ENCODE measurements around the gene SF3B1. TPM values are rescaled to one million over a fixed set of nuclear protein-coding genes. Genes with fewer than 3 reads are reported as not detected.

SF3B1 gene
- total and polyA plus RNA-seq, 10 of the 15 experiments (the other 5 are each of a cell fraction or from before 2014, with no cell fraction given), result 163 to 565 (median 239) TPM

- Histone ChIP-seq H3K4me1 (ENCODE audit: control insufficient read depth, insufficient read depth, low read length) (no peaks in the 10 kb centered on the region), H3K27ac (ENCODE audit: control insufficient read depth, insufficient read depth) (no peak overlapping the region), H3K9me3 (replicated peaks; ENCODE audit: control insufficient read depth, insufficient read depth, low read length) (no peaks in the 10 kb centered on the region; the same call in 2 of the 3 replicates), H3K27me3 (replicated peaks in 1 of 2; ENCODE audit: control insufficient read depth in 2 of 2, insufficient read depth in 2 of 2, low read length in 1 of 2) (no peaks in the 10 kb centered on the region), H3K36me3 (ENCODE audit: control insufficient read depth in 2 of 2, insufficient read depth in 2 of 2, low read length in 1 of 2) (no peaks in the 10 kb centered on the region), H4K20me1 (ENCODE audit: control insufficient read depth, insufficient read depth) (no peaks in the 10 kb centered on the region), H2AFZ (ENCODE audit: control insufficient read depth, low read depth, low read length) (no peak overlapping the region), H3K79me2 (ENCODE audit: control insufficient read depth, insufficient read depth, low read length) (no peaks in the 10 kb centered on the region), H3K9ac (ENCODE audit: control insufficient read depth, insufficient read depth, low read length) (no peak overlapping the region), H3K4me2 (ENCODE audit: control insufficient read depth, insufficient read depth) (no peak overlapping the region), H3K4me3 (no peak overlapping the region)
- FAIRE-seq (no peak), DNase-seq (ENCODE audit: low read depth, low spot score) (no peak), ATAC-seq (no peak)
- no TSS peak for BruUV-seq (replicated peaks)
- intact Hi-C loops (cut with micrococcal nuclease; ENCODE audit: unreplicated experiment) (loop anchor here (5.0 kb wide), 1 partner anchor 37 kb away; no protein-coding TSS in a partner anchor), in situ Hi-C loops (cut with MboI) (no loop called here)
- TF ChIP-seq NR2F1 (conservative IDR thresholded peaks at IDR 0.05) (no peak), SREBF1 (IDR thresholded peaks at IDR 0.05; ENCODE audit: low read length) (no peak), IRF4 (IDR thresholded peaks at IDR 0.05; ENCODE audit: low read depth, low read length) (no peak), GABPA (IDR thresholded peaks at IDR 0.05; ENCODE audit: low read depth) (no peak), DPF2 (IDR thresholded peaks at IDR 0.05) (no peak), PAX8 (IDR thresholded peaks at IDR 0.05) (no peak), NR2C1 (IDR thresholded peaks at IDR 0.05) (no peak), SP1 (IDR thresholded peaks at IDR 0.05; ENCODE audit: low read depth, low read length) (no peak), ZBTB40 (IDR thresholded peaks at IDR 0.05; ENCODE audit: borderline replicate concordance) (no peak), PAX5 (IDR thresholded peaks at IDR 0.05; ENCODE audit: borderline replicate concordance, low read depth, low read length) (no peak), SIX5 (IDR thresholded peaks at IDR 0.05; ENCODE audit: low read depth, low read length, severe bottlenecking) (no peak), RBBP5 (conservative IDR thresholded peaks at IDR 0.05) (no peak), EZH2 (IDR thresholded peaks at IDR 0.05; ENCODE audit: borderline replicate concordance, control insufficient read depth, low read depth, low read length) (no peak), KLF5 (IDR thresholded peaks at IDR 0.05; ENCODE audit: partially characterized antibody) (no peak), RAD51 (IDR thresholded peaks at IDR 0.05) (no peak), SREBF2 (IDR thresholded peaks at IDR 0.05; ENCODE audit: low read length) (no peak), TCF12 (IDR thresholded peaks at IDR 0.05; ENCODE audit: low read depth, low read length) (no peak)
- TF ChIP-seq, protein P1, sequence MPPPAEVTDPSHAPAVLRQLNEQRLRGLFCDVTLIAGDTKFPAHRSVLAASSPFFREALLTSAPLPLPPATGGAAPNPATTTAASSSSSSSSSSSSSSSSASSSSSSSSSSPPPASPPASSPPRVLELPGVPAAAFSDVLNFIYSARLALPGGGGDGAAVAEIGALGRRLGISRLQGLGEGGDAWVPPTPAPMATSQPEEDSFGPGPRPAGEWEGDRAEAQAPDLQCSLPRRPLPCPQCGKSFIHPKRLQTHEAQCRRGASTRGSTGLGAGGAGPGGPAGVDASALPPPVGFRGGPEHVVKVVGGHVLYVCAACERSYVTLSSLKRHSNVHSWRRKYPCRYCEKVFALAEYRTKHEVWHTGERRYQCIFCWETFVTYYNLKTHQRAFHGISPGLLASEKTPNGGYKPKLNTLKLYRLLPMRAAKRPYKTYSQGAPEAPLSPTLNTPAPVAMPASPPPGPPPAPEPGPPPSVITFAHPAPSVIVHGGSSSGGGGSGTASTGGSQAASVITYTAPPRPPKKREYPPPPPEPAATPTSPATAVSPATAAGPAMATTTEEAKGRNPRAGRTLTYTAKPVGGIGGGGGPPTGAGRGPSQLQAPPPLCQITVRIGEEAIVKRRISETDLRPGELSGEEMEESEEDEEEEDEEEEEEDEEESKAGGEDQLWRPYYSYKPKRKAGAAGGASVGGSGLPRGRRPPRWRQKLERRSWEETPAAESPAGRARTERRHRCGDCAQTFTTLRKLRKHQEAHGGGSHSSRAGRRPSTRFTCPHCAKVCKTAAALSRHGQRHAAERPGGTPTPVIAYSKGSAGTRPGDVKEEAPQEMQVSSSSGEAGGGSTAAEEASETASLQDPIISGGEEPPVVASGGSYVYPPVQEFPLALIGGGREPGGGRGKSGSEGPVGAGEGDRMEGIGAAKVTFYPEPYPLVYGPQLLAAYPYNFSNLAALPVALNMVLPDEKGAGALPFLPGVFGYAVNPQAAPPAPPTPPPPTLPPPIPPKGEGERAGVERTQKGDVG (CRISPR knock-in tag; IDR thresholded peaks at IDR 0.05), result no peak
- TF ChIP-seq, protein P2, sequence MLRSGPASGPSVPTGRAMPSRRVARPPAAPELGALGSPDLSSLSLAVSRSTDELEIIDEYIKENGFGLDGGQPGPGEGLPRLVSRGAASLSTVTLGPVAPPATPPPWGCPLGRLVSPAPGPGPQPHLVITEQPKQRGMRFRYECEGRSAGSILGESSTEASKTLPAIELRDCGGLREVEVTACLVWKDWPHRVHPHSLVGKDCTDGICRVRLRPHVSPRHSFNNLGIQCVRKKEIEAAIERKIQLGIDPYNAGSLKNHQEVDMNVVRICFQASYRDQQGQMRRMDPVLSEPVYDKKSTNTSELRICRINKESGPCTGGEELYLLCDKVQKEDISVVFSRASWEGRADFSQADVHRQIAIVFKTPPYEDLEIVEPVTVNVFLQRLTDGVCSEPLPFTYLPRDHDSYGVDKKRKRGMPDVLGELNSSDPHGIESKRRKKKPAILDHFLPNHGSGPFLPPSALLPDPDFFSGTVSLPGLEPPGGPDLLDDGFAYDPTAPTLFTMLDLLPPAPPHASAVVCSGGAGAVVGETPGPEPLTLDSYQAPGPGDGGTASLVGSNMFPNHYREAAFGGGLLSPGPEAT (IDR thresholded peaks at IDR 0.05; ENCODE audit: low read depth), result no peak
- 51% methylated on average over 5 of the region's 5 CpGs for WGBS (ENCODE audit: insufficient coverage, insufficient replicate concordance, low lambda C conversion rate, missing lambda C conversion rate)
- ChIA-PET SMC1A (ENCODE audit: uncharacterized antibody, unreplicated experiment) (interaction anchor here (1.1 kb wide), 1 partner anchor 173 kb away, joined by 6 read pairs; no protein-coding TSS in a partner anchor), POLR2A (no interaction called here), CTCF (interaction anchor here (1.9 kb wide), 1 partner anchor 250 kb away, joined by 12 read pairs; no protein-coding TSS in a partner anchor), RAD21 (ENCODE audit: unreplicated experiment) (no interaction called here)
These were observed 70.8 kb downstream of the SF3B1 start for GRCh38 chr2:197363998-197364397.

Measured in GM12878 (cell line).